HG03442 (cell line): ENCODE results near the gene NFYC.

Experiments used
- ATAC-seq: cut with Tn5 transposase; IDR thresholded peaks from one replicate; pipeline ENCODE4 v1.9.1; 2021; ENCODE audit warnings: mild to moderate bottlenecking, moderate library complexity; ENCODE audit not compliant: unreplicated experiment

NFYC gene

DNA sequence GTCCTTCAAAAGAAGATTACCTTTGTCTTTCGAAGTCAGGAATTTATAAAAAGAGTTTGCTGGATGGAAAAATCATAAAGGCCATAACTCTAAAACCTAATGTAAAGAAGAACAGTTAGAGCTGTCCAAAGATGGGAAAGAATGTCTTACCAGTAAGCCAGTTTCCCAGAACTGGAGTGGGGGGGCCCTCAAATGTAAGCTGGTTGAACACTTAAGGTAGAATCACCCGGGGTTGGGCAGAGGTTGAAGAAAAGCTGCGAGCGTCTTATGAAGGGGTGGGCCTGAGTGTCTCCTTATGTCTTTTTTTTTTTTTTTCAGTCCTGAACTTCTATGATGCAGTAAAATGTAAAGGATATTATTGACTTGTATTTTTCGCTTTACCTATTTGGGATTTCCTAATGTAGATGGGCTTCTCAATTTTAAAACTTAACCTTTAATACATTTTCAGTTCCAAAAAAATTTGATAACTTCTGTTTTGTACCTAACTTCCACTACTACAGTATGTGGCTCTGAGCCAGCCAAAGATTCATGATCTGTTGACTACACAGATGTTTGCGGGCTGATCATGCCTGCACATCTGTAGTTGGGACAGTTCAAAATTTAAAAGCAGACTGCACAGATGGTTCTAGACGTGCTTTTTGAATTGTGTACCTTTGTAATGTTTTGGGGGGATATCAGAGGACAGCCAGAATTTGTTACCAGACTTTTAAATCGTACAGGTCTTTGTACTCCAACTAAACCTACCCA is 43.6 kb downstream of the NFYC start:
- ATAC-seq: no peak

DNA sequence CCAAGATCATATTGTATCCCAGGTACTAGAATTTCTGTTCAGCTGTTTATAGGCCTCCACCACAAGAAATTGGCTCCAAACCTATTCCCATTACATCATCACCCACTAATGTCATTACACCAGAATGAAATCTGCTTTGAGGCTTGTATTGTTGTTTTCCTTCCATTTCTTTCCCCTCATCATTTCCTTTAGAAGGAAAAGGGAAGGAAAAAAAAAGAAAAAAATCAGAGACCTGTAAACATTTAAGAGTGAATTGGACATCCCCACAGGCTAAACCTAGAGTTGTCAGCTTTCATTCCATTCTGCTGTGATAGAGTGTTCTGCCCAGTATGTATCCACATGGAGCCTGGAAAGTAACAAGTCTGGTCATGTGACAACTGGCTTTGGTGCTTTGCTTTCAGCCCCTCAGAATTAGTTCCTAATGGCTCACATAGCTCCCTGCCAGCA is 44.6 kb downstream of the NFYC start:
- no peak for ATAC-seq

DNA sequence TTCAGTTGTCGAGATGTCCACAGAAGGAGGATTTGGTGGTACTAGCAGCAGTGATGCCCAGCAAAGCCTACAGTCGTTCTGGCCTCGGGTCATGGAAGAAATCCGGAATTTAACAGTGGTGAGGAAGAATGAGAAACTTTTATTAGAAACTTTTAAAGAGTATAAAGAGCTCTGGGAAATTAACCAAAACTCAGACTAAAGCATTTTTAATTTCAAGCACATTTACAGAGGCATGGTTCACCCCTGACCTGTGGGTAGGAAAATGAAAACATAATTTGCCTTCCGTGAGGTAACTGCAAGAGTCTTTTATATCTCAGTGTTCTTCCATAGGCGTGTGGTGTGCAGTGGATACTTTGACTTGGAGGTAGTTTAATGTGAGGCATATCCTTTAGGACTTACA is 47.3 kb downstream of the NFYC start:
- no peak for ATAC-seq

DNA sequence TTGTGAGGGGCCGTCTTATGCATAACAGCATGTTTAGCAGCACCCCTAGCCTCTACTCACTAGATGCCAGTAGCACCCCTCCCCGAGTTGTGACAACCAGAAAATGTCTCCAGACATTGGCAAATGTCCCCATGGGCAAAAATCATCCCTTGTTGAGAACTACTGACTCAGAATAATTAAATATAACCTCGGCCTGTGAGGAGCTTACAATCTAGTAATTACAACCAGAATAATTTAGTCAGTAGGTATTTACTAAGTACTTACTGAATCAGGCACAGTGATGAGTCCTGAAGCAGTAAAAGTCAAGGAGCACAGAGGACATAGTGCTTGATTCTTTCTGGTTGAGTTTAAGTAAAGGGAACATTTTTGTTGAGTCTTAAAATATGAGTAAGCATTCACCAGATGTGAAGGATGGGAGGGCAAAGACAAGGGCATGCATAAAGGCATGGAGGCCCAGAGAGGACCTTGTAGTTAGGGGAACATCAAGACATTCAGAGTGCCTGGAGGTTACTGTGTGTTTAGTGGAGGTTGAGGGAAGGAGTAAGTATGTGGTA is 48.0 kb downstream of the NFYC start:
- no peak for ATAC-seq

DNA sequence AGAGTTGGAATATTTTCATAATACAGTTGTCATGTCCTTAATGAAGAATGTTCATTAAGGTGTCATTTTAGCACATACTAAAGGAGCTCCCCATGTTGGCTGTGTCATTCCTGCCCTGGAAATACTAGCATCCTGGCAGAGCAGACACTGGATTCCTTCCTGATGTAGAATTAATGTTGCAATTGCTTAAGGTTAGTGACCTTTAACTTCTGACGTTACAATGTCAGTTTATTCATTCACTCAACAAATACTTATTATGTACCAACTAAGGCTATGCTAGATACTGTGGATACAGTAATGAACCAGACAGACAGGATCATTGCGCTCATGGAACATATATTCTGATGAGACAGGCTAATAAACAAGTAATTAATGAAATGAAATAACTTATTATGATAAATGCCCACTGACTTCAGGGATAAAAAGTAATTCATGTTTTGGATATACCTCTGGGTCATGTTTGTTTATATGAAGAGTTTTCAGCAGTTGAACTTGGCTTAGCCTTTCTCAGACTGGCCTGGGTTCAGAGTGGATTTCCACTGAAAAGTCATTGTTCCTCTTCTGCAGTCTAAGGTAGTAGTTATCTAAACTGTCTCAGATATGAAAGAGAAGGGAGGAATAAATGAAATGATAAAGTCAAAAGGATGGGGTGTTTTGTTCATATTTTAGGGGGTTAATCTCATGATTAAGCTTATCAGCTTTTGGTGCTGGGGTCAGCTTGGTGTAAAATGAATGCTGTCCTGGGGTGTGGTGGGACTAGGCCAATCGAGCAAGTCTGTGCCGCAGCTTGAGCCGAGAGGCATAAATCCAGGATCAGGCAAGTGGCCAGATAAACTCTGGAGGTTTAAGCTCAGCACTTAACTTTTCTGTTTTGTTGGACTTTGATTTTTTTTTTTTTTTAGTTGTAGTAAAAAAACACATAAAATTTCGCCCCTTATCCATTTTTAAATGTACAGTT is 48.8 kb downstream of the NFYC start:
- no peak for ATAC-seq

DNA sequence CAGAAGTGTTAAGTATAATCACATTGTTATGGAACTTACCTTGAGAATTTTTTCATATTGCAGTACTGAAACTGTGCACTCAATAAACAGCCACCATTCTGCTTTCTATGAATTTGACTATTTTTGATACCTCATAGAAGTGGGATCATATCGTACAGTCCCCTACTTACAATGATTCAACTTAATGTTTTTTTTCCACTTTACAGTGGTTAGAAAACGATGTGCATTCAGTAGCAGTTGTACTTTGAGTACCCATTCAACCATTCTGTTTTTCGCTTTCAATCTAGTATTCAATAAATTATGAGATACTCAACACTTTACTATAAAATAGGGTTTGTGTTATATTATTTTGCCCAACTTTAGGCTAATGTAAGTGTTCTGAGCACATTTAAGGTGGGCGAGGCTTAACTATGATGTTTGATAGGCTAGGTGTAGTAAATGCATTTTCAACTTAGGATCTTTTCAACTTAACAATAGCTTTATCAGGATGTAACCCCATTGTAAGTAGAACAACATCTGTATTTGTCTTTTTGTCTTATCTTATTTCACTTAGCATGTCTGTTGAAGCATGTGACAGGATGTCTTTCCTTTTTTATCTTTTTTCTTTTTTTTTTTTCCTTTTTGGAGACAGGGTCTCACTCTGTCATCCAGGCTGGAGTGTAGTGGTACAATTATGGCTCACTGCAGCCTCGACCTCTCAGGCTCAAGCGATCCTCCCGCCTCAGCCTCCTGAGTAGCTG is 49.7 kb downstream of the NFYC start:
- ATAC-seq: no peak

DNA sequence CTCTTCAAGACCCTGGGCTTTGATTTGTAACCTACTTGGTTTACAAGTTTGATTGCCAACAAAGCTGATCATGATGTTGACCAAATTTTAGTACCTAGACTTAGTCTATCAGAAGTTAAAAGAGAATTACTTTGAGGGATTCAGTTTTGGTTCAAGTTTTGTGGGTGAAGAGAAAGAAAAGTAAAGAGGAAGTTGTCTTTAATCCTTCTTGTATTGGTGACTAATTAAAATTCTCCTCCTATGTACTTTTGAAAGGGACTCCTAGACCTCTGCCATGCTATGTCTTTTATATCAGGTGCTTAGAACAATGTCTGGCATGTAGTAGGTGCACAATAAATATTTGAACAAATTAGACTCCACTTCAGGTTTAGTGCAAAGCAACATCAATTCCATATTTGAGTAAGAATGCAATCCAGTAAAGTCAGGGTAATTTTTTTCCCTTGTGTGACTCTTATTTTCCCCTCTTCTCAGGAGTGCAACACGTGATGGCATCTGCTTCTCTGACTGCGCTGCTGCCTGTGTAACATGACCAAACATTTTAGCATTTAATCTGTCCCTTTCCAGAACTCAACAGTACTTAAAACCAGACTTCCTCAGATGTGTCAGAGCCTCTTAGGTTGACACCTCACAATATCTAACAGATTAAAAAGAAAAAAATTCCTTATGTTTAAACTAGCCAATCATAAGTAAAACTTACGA is 51.0 kb downstream of the NFYC start:
- no peak for ATAC-seq

DNA sequence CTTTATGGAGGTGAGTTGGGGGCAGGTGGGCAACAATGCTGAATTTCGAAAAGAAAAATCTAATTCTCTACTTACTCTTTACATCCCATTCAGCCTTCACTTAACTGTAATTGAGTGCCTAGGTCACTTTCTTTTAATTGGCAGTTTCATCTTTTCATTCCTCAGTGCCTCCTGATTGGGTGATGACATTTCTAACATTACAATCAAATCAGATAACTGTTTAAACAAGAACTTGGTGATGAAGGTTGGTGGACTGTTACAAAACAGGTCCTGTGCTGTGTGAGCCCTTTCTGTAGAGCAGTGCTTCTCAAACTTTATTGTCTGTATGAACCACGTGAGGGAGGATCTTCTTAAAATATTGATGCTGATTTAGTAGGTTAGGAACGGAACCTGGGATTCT is 51.9 kb downstream of the NFYC start:
- ATAC-seq: no peak

DNA sequence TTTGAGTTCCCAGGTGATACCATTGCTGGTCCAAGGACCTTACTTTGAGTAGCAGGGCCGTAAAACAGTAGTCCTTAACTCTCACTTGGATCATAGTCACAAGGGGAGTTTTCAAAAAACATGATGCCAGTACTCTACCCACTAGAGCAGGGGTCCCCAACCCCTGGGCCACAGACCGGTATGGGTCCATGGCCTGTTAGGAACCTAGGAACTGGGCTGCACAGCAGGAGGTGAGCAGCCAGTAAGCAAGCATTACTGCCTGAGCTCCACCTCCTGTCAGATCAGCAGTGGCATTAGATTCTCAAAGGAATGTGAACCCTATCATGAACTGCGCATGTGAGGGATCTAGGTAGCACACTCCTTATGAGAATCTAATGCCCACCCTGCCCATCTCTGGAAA is 52.4 kb downstream of the NFYC start:
- ATAC-seq: no peak

DNA sequence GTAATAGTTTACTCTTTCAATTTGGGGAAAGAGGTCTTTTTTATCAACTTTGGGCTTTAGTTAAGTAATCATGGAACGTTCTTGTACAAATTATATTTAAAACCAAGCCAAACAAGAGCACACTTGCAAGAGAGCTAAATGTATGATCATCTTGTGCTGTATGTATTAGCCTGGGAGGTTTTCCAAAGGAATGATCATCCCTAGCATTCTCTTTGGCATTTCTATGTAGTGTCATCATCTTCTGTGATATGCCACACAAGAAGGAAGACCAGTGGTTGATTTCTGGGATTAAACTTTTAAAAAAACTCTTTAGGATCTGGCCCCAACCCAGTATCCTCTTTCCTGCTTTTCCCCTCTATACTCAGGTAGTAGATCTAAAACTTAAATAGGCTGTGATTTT is 53.7 kb downstream of the NFYC start:
- no peak for ATAC-seq

DNA sequence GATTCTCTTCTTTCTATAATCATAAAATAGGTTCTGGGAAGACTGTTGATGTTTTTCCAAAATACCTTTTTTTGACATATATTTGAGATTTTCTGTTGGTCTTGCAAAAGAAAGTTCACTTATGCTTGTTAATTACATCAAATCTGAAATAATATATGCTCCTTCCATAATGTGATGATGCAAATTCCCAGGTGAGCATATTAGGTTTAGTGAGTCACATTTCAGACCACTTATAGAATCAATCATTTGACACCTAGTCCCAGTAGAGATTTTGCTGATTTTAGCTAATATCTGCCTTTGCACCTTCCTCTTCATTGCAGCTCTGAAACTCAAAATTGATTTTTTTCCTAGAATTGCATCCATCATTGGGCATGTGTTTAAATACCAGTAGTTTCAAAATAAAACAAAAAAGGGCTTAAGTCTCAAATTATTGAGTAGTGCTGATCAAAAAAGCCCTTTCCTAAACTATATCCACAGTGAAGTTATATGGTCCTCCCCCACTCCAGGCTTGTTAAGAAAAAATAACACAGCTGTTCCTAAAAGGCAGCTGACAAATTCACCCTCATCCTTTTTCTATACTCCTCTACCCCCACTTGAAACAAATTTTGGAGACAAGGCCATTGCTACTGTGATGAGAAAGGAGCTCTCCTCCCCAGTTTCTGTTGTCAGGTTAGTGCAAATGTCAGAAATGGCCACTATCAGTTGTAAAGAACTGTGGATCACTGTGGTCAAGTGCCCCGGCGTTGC is 55.0 kb downstream of the NFYC start:
- no peak for ATAC-seq

DNA sequence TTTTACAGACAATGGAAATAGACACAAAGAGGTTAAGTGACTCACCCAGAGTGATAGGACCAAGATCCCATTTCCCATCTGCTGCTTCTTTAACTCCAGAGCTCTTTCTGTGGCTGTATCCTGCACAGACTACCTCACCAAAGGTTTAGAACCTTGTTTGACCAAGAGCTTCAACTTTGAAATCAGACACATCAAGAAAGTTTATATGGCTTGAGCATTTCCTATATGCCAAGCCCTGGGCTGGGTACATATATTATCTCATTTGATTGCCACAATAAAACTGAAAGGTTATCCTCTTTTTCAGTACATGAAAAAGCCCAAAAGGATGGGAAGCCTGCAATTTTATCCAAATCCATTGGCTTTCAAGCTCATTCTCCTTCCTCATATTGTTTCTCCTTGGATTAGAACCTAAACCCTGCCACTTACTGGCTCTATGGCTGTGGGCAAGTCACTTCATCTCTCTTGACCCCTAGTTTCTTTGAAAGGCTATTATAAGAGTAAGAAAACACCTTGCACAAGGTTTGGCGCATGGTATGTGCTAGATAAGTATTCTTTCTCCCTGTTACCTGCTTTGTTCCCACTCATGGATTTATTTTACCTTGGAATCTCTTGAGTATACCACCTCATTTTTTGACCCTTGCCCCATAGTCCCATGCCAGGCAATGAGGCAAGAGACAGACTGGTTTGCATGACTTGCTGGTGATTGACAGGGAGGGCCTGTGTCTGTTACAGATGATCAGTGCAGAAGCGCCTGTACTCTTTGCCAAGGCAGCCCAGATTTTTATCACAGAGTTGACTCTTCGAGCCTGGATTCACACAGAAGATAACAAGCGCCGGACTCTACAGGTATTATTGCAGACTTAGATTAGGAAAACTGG is 57.6 kb downstream of the NFYC start:
- ATAC-seq: no peak

DNA sequence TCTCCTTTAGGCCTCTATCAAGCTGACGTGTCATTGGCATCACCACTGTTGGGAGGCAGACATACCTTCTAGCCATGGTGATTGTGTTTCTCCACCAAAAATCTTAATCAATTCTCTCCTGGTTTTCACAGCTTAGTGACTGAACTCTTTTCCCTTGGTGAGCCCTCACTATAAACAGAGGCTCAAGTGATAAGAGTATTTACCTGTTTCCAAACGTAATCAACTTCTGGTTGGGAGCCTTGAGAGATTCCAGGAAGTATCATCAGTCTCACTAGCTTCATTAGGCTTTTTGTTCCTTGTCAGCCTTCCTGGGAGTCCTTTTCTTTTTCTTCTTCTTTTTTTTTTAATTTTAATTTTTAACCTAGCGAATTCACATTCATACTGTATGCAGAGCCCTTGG is 58.3 kb downstream of the NFYC start:
- ATAC-seq: no peak

DNA sequence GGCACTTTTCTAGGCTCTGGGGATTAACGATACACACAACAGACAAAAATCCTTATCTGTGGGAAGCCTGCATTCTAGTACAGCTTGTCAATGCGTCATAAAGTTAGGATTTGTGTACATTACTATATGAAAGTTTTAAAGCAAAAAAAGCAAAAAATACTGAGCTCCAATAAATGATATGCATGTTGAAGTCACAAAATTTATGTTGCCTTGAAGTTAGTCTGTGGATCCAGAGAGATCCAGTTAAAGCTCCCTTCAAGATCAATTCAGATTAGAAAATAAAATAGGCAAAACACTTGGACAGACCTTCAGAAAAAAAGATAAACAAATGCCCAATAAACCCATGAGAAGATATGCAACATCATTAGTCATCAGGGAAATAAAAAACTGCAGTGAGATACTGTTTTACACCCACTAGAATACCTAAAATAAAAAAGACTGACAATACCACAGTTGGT is 59.0 kb downstream of the NFYC start:
- no peak for ATAC-seq

DNA sequence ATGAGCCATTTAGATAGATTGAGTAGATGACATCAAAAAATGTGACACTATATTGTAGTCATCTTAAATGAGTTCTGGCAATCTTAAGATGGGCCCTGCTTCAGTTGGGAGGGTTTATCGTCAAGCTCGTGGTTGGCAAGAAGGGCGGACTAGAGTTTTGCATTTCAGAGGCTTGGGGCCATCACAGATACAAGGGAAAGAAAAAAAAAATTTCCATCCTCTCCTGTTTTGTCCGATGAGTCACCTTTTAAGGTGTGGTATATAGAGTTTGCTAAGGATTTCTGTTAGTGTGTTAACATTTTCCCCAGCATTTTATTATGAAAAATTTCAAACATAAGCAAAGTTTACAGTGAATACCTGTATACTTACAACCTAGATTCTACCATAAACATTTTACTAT is 60.3 kb downstream of the NFYC start:
- ATAC-seq: no peak

DNA sequence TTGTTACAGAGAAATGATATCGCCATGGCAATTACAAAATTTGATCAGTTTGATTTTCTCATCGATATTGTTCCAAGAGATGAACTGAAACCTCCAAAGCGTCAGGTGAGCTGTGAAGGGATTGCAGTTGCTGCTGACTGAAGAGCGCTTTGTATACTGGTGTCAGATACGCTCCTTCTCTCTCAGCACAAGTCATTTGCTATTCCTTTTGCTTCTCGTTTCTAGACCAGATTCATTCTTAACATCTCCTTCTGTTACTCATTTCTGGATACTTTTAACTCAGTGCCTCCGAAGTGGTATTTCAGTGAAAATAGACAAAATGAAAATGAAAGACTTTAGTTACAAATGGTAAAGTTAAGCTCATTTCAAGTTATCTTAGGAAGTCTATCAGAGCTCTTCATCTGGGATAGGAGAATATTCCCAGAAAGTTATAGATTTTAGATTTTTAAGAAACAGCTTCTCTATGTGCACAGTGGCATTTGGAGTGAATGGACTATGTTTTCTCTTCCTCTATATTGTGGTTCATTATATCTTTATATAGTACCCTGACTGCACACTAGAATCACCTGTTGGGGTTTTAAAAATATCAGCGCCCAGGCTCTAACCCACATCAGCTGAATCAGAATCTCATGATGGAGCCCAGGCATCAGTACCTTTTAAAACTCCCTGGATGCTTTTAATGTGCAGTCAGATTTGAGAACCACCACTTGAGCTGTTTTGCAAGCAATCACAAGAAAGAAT is 61.8 kb downstream of the NFYC start:
- peak; percentile 50 for ATAC-seq

DNA sequence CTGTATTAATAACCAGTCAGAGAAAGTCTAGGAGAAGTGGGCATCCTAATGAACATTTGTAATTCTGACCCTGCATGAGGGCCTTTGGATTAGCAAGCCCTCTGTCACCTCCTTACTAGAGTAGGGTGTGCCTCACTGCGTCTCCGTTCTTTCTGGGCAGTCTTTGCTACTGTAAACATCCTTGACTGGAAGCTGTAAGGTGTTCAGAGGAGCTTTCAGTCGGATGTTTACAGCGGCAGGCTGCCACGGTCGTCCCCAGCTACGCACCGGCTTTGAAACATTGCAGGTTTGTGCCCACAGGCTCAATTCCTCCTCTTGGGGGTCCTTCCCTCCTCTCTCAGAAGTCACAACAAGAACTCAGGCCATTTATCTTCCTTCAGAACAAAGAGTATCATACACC is 62.7 kb downstream of the NFYC start:
- no peak for ATAC-seq

DNA sequence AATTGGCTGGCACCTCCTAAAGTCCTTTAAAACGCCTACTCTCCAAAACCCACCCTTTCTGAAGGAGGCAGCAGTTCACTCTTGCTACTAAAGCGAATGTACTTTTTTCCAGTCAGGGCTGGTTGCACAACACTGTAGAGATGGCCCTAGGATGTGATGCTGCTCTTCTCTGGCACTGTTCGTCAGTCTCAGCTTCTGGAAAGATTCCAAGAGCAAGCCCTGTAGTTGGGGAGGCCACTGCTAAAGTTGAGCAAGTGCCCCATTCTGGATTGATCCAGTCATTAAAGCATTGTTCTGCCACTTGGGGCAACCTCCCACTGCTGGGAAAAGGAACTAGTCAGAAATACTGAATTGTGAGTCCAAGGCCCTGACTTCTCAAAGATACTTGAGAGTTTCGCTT is 63.6 kb downstream of the NFYC start:
- ATAC-seq: no peak
